Pancreas (tissue), 10 donors: ENCODE measurements around the gene MAPKAP1. TPM values are rescaled to one million over a fixed set of nuclear protein-coding genes. Genes with fewer than 3 reads are reported as not detected.
A peak's percentile ranks its signal among the peaks of the same experiment; 100 is the strongest.

Experiments used
- ATAC-seq, 4 donors: fragments of 200-7000 bp; cut with Tn5 transposase; one replicate each; pipeline versions ENCODE4 v1.8.0 to v1.9.1; 2020; ENCODE audit warnings: mild to moderate bottlenecking in 4 of 4, moderate library complexity in 4 of 4
- DNase-seq, 6 donors: peaks; one replicate each; pipeline ENCODE4 v3.0.0-alpha.2; 2020
- FAIRE-seq: peaks from 2 replicates; lab custom pipeline; 2012; peaks lifted over from hg19 to GRCh38; lab: Jason Lieb, UNC
- H3K27ac ChIP-seq, 4 donors: fragments of 200-600 bp; sonication (generic); 1 replicate in 3 of 4; 2 replicates in 1 of 4; pipeline versions ENCODE4 v1.5.0 to v1.8.0; 2020
- H3K27me3 ChIP-seq, 4 donors: fragments of 200-600 bp; one replicate each; pipeline ENCODE4 v1.8.0; 2021
- H3K36me3 ChIP-seq, 3 donors: fragments of 200-600 bp; sonication (generic) in 1 of 3; one replicate each; pipeline versions ENCODE4 v1.5.0 to v1.8.0; 2020 to 2021
- H3K4me1 ChIP-seq, 3 donors: fragments of 200-600 bp; one replicate each; pipeline ENCODE4 v1.8.0; 2021
- H3K4me3 ChIP-seq, 4 donors: fragments of 200-600 bp; sonication (generic) in 2 of 4; one replicate each; pipeline versions ENCODE4 v1.5.0 to v1.8.0; 2020 to 2021
- H3K9me3 ChIP-seq, 4 donors: fragments of 200-600 bp; one replicate each; pipeline ENCODE4 v1.8.0; 2021
- WGBS, 2 donors: extraction: QIAGEN DNeasy Blood & Tissue Kit; methylation state at CpG; one replicate each; pipeline ENCODE4 v1.1.7; 2013; 5-methylcytosine and 5-hydroxymethylcytosine counted together
- intact Hi-C, 3 donors: fragments of 100-400 bp; cut with DNase I; formaldehyde crosslinking; loops; one replicate each; pipeline versions ENCODE4 v1.11.1 to v1.14.2; 2022
- polyA plus RNA-seq, 2 donors: library from polyadenylated mRNA; stranded (reverse); fragments of 200-250 nt; gene quantifications; one replicate each; pipeline ENCODE4 v1.2.3, GENCODE V29; 2013
- total RNA-seq, 6 donors: library from RNA; stranded (reverse); fragmentation: NEBNext Ultra II Directional in 4 of 6; extraction: Animal tissue kit (Norgen Biotek cat#: 25700) in 4 of 6; gene quantifications; one replicate each; pipeline versions ENCODE4 v1.2.1 to v1.2.4, GENCODE V29; 2021 to 2023
- TF ChIP-seq, protein P1 (sequence below), 4 donors: fragments of 200-600 bp; sonication (generic) in 3 of 4; IDR thresholded peaks; one replicate each; pipeline versions ENCODE4 v1.5.0 to v1.8.0; 2021; ENCODE audit warnings: antibody characterized with exemption in 4 of 4
- donor health status: healthy with polysubstance abuse.
- donor health status: DM: no; HTN: no; CAD: no; lungs with moderate emphysema.
- donor health status: DM: no; HTN: no; CAD: no.
- donor health status: control.
- donor health status: control.
- donor health status: Bipolar disorder and iron deficiency.
- donor health status: DM: yes; HTN: yes; CAD: no.
- donor health status: DM: no; HTN: no; CAD: no.
- donor health status: DM: no; HTN: no; CAD: no.
- donor health status: DM: yes; HTN: yes; CAD: no.

Gene MAPKAP1
- total and polyA plus RNA-seq, 8 donors: 18.7 to 42.0 (median 30.4) TPM

DNA sequence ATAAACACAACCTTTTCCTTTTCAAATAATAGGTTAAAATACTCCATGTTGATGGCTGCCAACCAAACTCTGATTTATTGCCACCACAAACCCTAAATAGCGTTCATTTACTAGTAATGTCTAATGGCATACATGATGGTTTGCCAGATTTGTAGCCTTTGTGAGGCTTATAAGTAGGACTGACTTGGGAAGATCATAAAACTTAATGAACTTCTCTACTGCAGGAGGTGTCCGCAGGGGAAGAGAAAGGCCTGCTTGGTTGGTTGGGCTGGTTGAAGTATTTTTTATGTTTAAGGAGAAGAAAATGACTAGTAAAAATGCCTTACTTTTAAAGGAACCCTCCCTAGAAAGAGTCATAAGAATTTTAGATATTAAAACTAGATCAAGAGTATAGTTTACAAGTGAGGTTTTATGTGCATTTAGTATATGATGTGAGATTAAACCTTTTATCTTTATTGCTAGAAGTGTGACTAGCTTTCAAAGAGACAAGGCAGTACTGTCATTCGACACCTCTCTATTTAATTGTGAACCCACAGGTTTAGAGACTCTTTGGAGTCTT lies 45.1 kb upstream of the MAPKAP1 start:
- H3K4me1 ChIP-seq: no peaks in the 10 kb centered on the region
- H3K4me3 ChIP-seq: no peak overlapping the region
- peak overlapping the region in 1 of 4 donors; percentile 46 for H3K27ac ChIP-seq
- H3K36me3 ChIP-seq: no peaks in the 10 kb centered on the region
- 63 to 71% methylated on average over 3 of the region's 3 CpGs for WGBS, 2 donors
- no peaks in the 10 kb centered on the region for H3K9me3 ChIP-seq
- TF ChIP-seq, protein P1, sequence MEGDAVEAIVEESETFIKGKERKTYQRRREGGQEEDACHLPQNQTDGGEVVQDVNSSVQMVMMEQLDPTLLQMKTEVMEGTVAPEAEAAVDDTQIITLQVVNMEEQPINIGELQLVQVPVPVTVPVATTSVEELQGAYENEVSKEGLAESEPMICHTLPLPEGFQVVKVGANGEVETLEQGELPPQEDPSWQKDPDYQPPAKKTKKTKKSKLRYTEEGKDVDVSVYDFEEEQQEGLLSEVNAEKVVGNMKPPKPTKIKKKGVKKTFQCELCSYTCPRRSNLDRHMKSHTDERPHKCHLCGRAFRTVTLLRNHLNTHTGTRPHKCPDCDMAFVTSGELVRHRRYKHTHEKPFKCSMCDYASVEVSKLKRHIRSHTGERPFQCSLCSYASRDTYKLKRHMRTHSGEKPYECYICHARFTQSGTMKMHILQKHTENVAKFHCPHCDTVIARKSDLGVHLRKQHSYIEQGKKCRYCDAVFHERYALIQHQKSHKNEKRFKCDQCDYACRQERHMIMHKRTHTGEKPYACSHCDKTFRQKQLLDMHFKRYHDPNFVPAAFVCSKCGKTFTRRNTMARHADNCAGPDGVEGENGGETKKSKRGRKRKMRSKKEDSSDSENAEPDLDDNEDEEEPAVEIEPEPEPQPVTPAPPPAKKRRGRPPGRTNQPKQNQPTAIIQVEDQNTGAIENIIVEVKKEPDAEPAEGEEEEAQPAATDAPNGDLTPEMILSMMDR (IDR thresholded peaks at IDR 0.05): no peak
- DNase-seq: no peak
- no peak for ATAC-seq
- FAIRE-seq: no peak
- no peaks in the 10 kb centered on the region for H3K27me3 ChIP-seq
- intact Hi-C loops: no loop called here

DNA sequence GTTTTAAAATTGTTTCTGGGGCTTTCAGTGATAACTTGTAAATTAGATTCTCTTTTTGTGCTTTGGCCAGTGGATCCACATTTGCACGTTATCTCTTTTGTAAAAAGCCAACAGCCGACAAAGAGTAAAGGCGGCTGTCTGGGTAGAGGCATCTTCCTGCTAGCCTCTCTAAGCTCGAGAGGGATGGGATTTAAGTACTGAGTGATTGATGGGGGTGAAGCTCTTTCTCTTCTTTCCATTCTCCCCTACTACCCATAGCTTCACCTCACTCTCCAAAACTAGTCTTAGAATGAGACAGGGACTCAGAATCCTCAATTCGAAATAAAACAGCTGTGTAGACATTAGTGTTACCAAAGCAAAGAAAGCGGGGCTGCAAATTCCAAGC lies 43.6 kb upstream of the MAPKAP1 start:
- 65 to 66% methylated on average over 6 of the region's 6 CpGs for WGBS, 2 donors
- TF ChIP-seq, protein P1 (IDR thresholded peaks at IDR 0.05): no peak
- H3K4me3 ChIP-seq: peak overlapping the region in 2 of 4 donors; percentile 11 to 21
- peak overlapping the region in 2 of 4 donors; percentile 28 to 46 for H3K27ac ChIP-seq
- ATAC-seq: no peak
- H3K9me3 ChIP-seq: no peaks in the 10 kb centered on the region
- intact Hi-C loops: no loop called here
- no peaks in the 10 kb centered on the region for H3K4me1 ChIP-seq
- H3K27me3 ChIP-seq: no peaks in the 10 kb centered on the region
- FAIRE-seq: no peak
- DNase-seq: no peak
- no peaks in the 10 kb centered on the region for H3K36me3 ChIP-seq

DNA sequence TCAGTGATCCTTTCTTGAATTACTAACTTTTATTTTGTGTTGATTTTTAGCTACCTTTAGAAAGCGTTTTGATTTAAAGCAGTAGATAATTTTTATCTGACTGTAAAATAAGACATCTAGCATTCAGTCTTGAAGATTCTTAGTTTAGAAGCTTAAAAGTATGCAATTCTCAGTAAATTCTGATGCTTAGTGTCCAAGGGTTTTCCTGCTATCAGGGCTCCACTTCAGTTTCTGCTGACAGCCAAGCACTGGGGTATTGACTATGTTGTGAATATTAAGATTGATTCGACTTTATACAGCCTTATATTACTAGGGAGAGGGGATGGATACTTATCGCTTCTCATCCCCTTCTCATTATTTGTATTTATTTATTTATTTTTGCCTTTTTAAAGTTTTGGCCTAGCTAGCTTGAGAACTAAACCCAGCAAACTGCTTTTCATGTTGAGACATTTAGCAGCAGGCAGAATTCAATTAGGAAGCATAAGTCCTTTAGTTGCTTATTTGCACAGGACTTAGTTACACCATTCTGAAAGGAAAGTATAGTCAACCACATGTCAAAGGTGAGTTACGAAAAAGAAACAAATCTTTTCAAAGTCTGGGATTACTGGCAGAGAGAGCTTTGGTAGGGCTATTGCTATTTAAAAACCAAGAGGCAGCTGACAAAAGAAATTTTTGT lies 43.1 kb upstream of the MAPKAP1 start:
- FAIRE-seq (no peak), ATAC-seq (no peak), DNase-seq (no peak)
- TF ChIP-seq, protein P1 (IDR thresholded peaks at IDR 0.05): no peak
- H3K27ac ChIP-seq: peak overlapping the region in 2 of 4 donors; percentile 28 to 79
- no peaks in the 10 kb centered on the region for H3K4me1 ChIP-seq
- H3K9me3 ChIP-seq: no peaks in the 10 kb centered on the region
- H3K4me3 ChIP-seq: peak overlapping the region in 2 of 4 donors; percentile 11 to 21
- WGBS, 2 donors: 57 to 59% methylated on average over 4 of the region's 4 CpGs
- intact Hi-C loops: no loop called here
- no peaks in the 10 kb centered on the region for H3K27me3 ChIP-seq
- no peaks in the 10 kb centered on the region for H3K36me3 ChIP-seq

DNA sequence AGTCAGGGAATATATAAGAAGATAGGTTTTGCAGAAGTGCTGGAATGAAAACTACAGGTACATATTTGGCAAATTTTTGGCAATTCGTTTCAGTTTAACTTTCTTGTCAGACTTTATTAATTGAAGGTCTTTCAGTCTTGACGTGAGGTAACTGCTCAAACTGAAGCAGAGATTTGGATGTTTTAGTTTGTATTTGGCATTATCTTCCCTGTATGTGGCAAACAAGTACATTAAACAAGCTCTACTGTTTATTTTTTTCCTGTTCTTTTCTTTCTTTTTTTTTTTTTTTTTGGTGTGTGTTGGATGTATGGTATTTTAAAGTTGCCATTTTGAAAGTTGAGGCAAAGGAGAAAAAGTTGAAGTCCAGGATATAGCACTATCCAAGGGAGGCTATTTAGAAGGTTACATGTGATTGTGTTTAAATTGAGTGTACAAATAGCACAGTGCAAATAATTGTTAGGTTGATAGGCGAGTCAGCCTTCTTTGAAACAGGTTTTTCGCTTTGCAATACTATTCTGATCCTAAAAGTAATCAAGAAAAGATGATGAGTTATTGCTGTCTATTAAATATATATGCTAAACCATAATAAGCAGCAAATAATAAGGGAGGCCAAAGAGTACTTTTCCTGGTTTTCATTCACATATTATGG lies 42.4 kb upstream of the MAPKAP1 start:
- WGBS, 2 donors: 50 to 56% methylated on average over 4 of the region's 4 CpGs
- no peaks in the 10 kb centered on the region for H3K9me3 ChIP-seq
- intact Hi-C loops: no loop called here
- DNase-seq (no peak), FAIRE-seq (no peak), ATAC-seq (no peak)
- TF ChIP-seq, protein P1 (IDR thresholded peaks at IDR 0.05): no peak
- H3K36me3 ChIP-seq: no peaks in the 10 kb centered on the region
- H3K4me1 ChIP-seq: no peaks in the 10 kb centered on the region
- peak overlapping the region in 3 of 4 donors; percentile 86 to 96 (median 89) for H3K4me3 ChIP-seq
- peak overlapping the region in 3 of 4 donors; percentile 65 to 83 (median 79) for H3K27ac ChIP-seq
- no peaks in the 10 kb centered on the region for H3K27me3 ChIP-seq
